Mesenchymal stem cell (in vitro differentiated cells and primary cell): ENCODE measurements around the gene BOC.

Experiments used
- DNase-seq: peaks from one replicate; pipeline ENCODE4 v3.0.0-alpha.2; 2013
- H2AFZ ChIP-seq: one replicate; pipeline ENCODE4 v1.6.1; 2013; ENCODE audit warnings: low read depth, mild to moderate bottlenecking, control low read depth, inconsistent platforms, low read length, moderate library complexity
- H2AK5ac ChIP-seq: 2 replicates; pipeline ENCODE4 v1.6.1; 2013; ENCODE audit warnings: low read length, moderate library complexity, mild to moderate bottlenecking, inconsistent platforms; ENCODE audit not compliant: severe bottlenecking
- H2BK120ac ChIP-seq: one replicate; pipeline ENCODE4 v1.6.1; 2013; ENCODE audit warnings: low read depth, mild to moderate bottlenecking, inconsistent platforms, low read length, moderate library complexity
- H2BK12ac ChIP-seq, 2 experiments: one replicate each; pipeline ENCODE4 v1.6.1; 2013; ENCODE audit warnings: inconsistent platforms in 2 of 2, low read length in 2 of 2, mild to moderate bottlenecking in 2 of 2, moderate library complexity in 2 of 2, control low read depth in 1 of 2
- H2BK15ac ChIP-seq: one replicate; pipeline ENCODE4 v1.6.1; 2013; ENCODE audit warnings: mild to moderate bottlenecking, low read depth, inconsistent platforms; ENCODE audit not compliant: poor library complexity, severe bottlenecking
- H2BK5ac ChIP-seq: 2 replicates; pipeline ENCODE4 v1.6.1; 2013; ENCODE audit warnings: low read depth, mild to moderate bottlenecking, low read length, control low read depth, inconsistent platforms; ENCODE audit not compliant: poor library complexity, severe bottlenecking
- H3K14ac ChIP-seq, 2 experiments: one replicate each; pipeline ENCODE4 v1.6.1; 2013; ENCODE audit warnings: inconsistent platforms in 2 of 2, low read length in 2 of 2, control low read depth in 1 of 2, mild to moderate bottlenecking in 1 of 2, moderate library complexity in 1 of 2
- H3K18ac ChIP-seq, 2 experiments: one replicate each; pipeline ENCODE4 v1.6.1; 2013; ENCODE audit warnings: inconsistent platforms in 2 of 2, low read length in 2 of 2, control low read depth in 1 of 2, low read depth in 1 of 2, mild to moderate bottlenecking in 1 of 2
- H3K23ac ChIP-seq, 2 experiments: one replicate each; pipeline ENCODE4 v1.6.1; 2013; ENCODE audit warnings: inconsistent platforms in 2 of 2, low read length in 2 of 2, mild to moderate bottlenecking in 2 of 2, moderate library complexity in 2 of 2, control low read depth in 1 of 2
- H3K27ac ChIP-seq: 2 replicates; pipeline ENCODE4 v1.5.1; 2013; ENCODE audit warnings: mild to moderate bottlenecking, moderate library complexity, low read length, control low read depth, inconsistent platforms; ENCODE audit not compliant: poor library complexity, severe bottlenecking
- H3K27me3 ChIP-seq, 2 experiments: 2 replicates each; pipeline versions ENCODE4 v1.6.1 to v1.7.0; 2013; ENCODE audit warnings: low read length in 2 of 2, mild to moderate bottlenecking in 2 of 2, moderate library complexity in 2 of 2, control low read depth in 1 of 2, inconsistent platforms in 1 of 2; ENCODE audit not compliant: control insufficient read depth in 1 of 2, insufficient read depth in 1 of 2
- H3K36me3 ChIP-seq, 2 experiments: 2 replicates each; pipeline versions ENCODE4 v1.6.1 to v1.7.0; 2013; ENCODE audit warnings: low read length in 2 of 2, control low read depth in 1 of 2, inconsistent platforms in 1 of 2, low read depth in 1 of 2, mild to moderate bottlenecking in 1 of 2; ENCODE audit not compliant: insufficient read depth in 2 of 2, control insufficient read depth in 1 of 2
- H3K4ac ChIP-seq, 2 experiments: one replicate each; pipeline ENCODE4 v1.6.1; 2013; ENCODE audit warnings: inconsistent platforms in 2 of 2, low read length in 2 of 2, mild to moderate bottlenecking in 2 of 2, moderate library complexity in 2 of 2, control low read depth in 1 of 2, low read depth in 1 of 2
- H3K4me1 ChIP-seq: 2 replicates; pipeline ENCODE4 v1.6.1; 2013; ENCODE audit warnings: low read depth, low read length, control low read depth; ENCODE audit not compliant: control insufficient read depth, insufficient read depth
- H3K4me2 ChIP-seq: 2 replicates; pipeline ENCODE4 v1.6.1; 2013; ENCODE audit warnings: low read length, mild to moderate bottlenecking, inconsistent platforms; ENCODE audit not compliant: poor library complexity, severe bottlenecking
- H3K4me3 ChIP-seq, 2 experiments: 2 replicates each; pipeline versions ENCODE4 v1.5.1 to v1.7.0; 2013; ENCODE audit warnings: low read length in 2 of 2, mild to moderate bottlenecking in 2 of 2, control low read depth in 1 of 2, low read depth in 1 of 2; ENCODE audit not compliant: insufficient read depth in 1 of 2
- H3K79me1 ChIP-seq: replicated peaks from 2 replicates; pipeline ENCODE4 v1.6.1; 2013; ENCODE audit warnings: mild to moderate bottlenecking, control low read depth, low read length, inconsistent platforms; ENCODE audit not compliant: poor library complexity, severe bottlenecking
- H3K9ac ChIP-seq: 2 replicates; pipeline ENCODE4 v1.7.0; 2013; ENCODE audit warnings: mild to moderate bottlenecking, low read length, moderate library complexity
- H3K9me3 ChIP-seq: 2 replicates; pipeline ENCODE4 v1.7.0; 2013; ENCODE audit warnings: mild to moderate bottlenecking, low read length; ENCODE audit not compliant: control insufficient read depth
- H4K8ac ChIP-seq: one replicate; pipeline ENCODE4 v1.6.1; 2013; ENCODE audit warnings: inconsistent platforms, mild to moderate bottlenecking, low read length, moderate library complexity
- H4K91ac ChIP-seq: one replicate; pipeline ENCODE4 v1.6.1; 2013; ENCODE audit warnings: mild to moderate bottlenecking, low read length, inconsistent platforms
- WGBS: methylation state at CpG from one replicate; pipeline ENCODE4 v1.1.7; 2013; ENCODE audit warnings: mixed read lengths; 5-methylcytosine and 5-hydroxymethylcytosine counted together

BOC gene

DNA sequence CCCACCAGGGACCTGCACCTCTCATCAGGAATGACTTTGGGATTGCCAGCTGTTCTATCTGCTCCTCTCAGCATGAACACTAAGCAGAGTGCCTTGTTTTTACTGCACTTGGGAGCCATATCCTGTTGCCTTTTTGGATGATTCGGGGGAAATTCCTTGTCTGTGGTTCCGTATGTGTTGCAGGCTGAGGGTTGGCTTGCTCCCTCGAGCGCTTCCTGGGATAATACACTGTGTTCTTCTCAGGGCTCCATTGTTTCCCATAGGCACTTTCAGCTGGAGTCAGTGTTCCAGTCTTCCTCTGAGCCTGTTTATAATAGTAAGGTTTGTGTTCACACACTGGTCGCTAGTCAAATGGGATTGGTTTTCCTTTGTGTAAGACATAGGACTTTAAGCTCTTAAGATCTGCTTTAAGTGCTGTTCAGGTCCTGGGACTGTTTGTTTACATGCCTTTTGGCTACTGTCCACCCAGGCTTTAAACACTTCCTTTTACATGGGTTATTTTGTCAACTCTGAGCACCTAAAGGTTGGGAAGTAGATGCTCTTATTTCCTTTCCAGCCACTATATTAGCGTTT, 23.4 kb downstream of the BOC start:
- Histone ChIP-seq H2BK5ac (no peak overlapping the region), H2BK12ac (peak overlapping the region; percentile 27 to 95), H4K91ac (peak overlapping the region; percentile 62), H3K18ac (peak overlapping the region; percentile 67 to 84), H3K4me1 (peaks cover 9% of the 10 kb centered on the region), H3K27me3 (no peaks in the 10 kb centered on the region), H4K8ac (peak overlapping the region; percentile 73), H3K14ac (peak overlapping the region in 1 of 2 experiments; percentile 19), H2AK5ac (peak overlapping the region; percentile 16), H3K9me3 (no peaks in the 10 kb centered on the region), H2BK15ac (no peak overlapping the region), H3K4me3 (no peak overlapping the region), H2AFZ (no peak overlapping the region), H3K4me2 (no peak overlapping the region), H3K79me1 (peaks cover 20% of the 10 kb centered on the region), H3K4ac (peak overlapping the region; percentile 52 to 71), H3K23ac (peak overlapping the region in 1 of 2 experiments; percentile 74), H3K36me3 (peaks cover 0 to 25% of the 10 kb centered on the region in 2 experiments), H2BK120ac (no peak overlapping the region), H3K9ac (no peak overlapping the region), H3K27ac (no peak overlapping the region)
- WGBS, result 28% methylated on average over 5 of the region's 6 CpGs
- peak; percentile 79 for DNase-seq

GRCh38 chr3:113238503-113238902, 27.1 kb downstream of the BOC start:
- Histone ChIP-seq H3K14ac (no peak overlapping the region), H4K8ac (no peak overlapping the region), H3K4me3 (no peak overlapping the region), H3K4ac (no peak overlapping the region), H4K91ac (no peak overlapping the region), H2BK12ac (no peak overlapping the region), H2AK5ac (no peak overlapping the region), H2BK120ac (no peak overlapping the region), H3K4me2 (no peak overlapping the region), H3K18ac (no peak overlapping the region), H3K23ac (no peak overlapping the region), H2BK15ac (no peak overlapping the region), H2AFZ (no peak overlapping the region), H3K36me3 (peaks cover 0 to 17% of the 10 kb centered on the region in 2 experiments), H3K27ac (no peak overlapping the region), H3K27me3 (no peaks in the 10 kb centered on the region), H3K79me1 (peaks cover 19% of the 10 kb centered on the region), H3K9me3 (no peaks in the 10 kb centered on the region), H3K4me1 (peaks cover 19% of the 10 kb centered on the region), H2BK5ac (no peak overlapping the region), H3K9ac (no peak overlapping the region)
- DNase-seq, result no peak
- WGBS, result 100% methylated on average over 1 of the region's 2 CpGs

GRCh38 chr3:113240841-113241240, 29.5 kb downstream of the BOC start:
- Histone ChIP-seq H3K36me3 (peaks cover 0 to 13% of the 10 kb centered on the region in 2 experiments), H4K91ac (no peak overlapping the region), H3K4ac (no peak overlapping the region), H3K27ac (no peak overlapping the region), H2BK120ac (no peak overlapping the region), H3K9me3 (no peaks in the 10 kb centered on the region), H3K4me3 (no peak overlapping the region), H3K9ac (no peak overlapping the region), H2AFZ (no peak overlapping the region), H4K8ac (peak overlapping the region; percentile 86), H3K79me1 (peaks cover 22% of the 10 kb centered on the region), H2BK5ac (no peak overlapping the region), H3K4me1 (peaks cover 17% of the 10 kb centered on the region), H2BK12ac (peak overlapping the region in 1 of 2 experiments; percentile 40), H2BK15ac (no peak overlapping the region), H2AK5ac (peak overlapping the region; percentile 82), H3K23ac (no peak overlapping the region), H3K4me2 (no peak overlapping the region), H3K27me3 (no peaks in the 10 kb centered on the region), H3K14ac (no peak overlapping the region), H3K18ac (no peak overlapping the region)
- 95% methylated on average over 2 of the region's 3 CpGs for WGBS
- DNase-seq, result no peak

- Histone ChIP-seq H3K18ac (peak overlapping the region; percentile 40 to 67), H2BK12ac (peak overlapping the region; percentile 14 to 40), H4K8ac (peak overlapping the region; percentile 86), H3K4me2 (peak overlapping the region; percentile 14), H3K27ac (peak overlapping the region; percentile 70), H3K9me3 (no peaks in the 10 kb centered on the region), H4K91ac (peak overlapping the region; percentile 56), H3K14ac (peak overlapping the region in 1 of 2 experiments; percentile 19), H3K4ac (peak overlapping the region in 1 of 2 experiments; percentile 71), H2AFZ (no peak overlapping the region), H2BK5ac (no peak overlapping the region), H2BK120ac (peak overlapping the region; percentile 76), H3K4me1 (peaks cover 17% of the 10 kb centered on the region), H3K27me3 (no peaks in the 10 kb centered on the region), H2AK5ac (peak overlapping the region; percentile 82), H2BK15ac (no peak overlapping the region), H3K9ac (peak overlapping the region; percentile 81), H3K79me1 (peaks cover 22% of the 10 kb centered on the region), H3K4me3 (no peak overlapping the region), H3K23ac (no peak overlapping the region), H3K36me3 (peaks cover 0 to 13% of the 10 kb centered on the region in 2 experiments)
- 12% methylated on average over 3 of the region's 7 CpGs for WGBS
- peak; percentile 38 for DNase-seq
These were observed 30.1 kb downstream of the BOC start for GRCh38 chr3:113241292-113242095.
